Dermis blood vessel endothelial cell (primary cell): ENCODE measurements around the gene TBC1D22A. TPM values are rescaled to one million over a fixed set of nuclear protein-coding genes. Genes with fewer than 3 reads are reported as not detected.

Experiments
- DNase-seq: peaks from one replicate; pipeline ENCODE4 v3.0.0; 2010
- total RNA-seq: library from RNA; depleted of rRNA; stranded (reverse); fragments of >200 nt; gene quantifications from 2 replicates; pipeline ENCODE4 v1.2.3, GENCODE V29; 2014

The TBC1D22A gene
- total RNA-seq, 1 donor from 2014 or later = 19.4 TPM

DNA sequence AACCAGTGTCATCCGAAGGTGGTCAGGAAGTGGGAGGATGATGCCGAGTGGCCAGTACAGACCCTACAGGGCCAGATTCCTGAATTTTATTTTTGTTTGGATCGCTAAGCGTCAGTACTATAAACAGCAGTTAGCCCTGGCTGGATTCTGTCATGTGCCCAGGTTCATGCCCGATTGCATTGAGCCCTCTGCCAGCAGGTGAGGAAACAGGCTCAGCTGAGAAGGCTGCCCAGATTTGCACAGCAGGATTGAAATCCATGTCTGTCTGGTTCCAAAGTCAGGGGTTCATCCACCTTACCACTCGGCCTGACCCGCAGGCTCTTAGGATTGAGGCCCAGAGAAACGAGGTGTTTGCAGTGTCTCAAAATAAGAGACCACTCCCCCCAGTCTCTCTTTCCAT lies 9.1 kb upstream of the TBC1D22A start:
- no peak for DNase-seq

DNA sequence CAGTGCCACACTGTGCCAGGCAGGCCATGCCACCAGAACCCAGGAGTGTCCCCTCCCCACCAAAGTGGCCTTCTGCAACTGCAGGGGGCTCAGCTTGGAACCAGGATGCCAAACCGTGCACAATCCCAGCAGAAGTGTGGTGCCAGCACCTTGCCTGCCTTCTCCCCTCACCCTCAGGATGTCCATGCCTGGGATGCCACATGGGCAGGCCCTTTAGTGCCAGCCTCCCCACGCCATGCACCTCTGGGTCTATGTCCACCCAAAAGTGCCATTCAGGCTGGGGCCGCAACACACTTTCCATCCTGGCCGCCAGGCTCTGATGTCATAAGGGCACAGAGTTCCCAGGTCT lies 8.7 kb upstream of the TBC1D22A start:
- no peak for DNase-seq

DNA sequence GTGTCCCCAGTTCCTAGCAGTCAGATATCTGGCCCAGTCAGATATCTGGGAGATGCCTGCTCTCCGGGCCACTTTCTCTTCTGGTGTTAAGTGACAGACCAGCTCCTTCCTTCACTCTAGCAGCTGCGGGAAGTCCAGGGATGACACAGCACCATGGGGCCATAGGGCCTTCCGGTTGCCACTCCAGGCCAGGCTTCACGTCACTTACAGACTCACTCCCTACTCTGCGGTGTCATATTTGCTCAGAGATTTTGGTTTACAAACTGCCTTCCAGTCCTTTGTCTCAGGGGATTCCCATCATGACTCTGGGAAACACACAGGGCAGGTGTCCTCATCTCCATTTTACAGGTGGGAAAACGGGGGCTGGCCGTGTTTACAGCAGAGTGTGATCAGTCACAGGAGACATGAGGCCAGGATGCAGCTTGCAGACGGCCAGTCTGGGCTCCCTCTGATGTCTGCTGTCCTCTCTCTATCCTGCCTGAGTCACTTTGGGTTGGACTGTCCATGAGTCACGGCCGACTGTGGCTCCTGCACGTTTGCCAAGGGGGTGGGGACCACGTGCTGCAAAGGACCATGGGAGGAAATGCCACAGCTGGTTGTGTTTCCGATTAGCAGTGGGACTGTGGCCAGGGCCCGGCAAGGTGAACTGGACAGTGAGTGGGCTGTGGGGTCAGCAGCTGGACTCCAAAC lies 8.2 kb upstream of the TBC1D22A start:
- DNase-seq = peak; percentile 99

DNA sequence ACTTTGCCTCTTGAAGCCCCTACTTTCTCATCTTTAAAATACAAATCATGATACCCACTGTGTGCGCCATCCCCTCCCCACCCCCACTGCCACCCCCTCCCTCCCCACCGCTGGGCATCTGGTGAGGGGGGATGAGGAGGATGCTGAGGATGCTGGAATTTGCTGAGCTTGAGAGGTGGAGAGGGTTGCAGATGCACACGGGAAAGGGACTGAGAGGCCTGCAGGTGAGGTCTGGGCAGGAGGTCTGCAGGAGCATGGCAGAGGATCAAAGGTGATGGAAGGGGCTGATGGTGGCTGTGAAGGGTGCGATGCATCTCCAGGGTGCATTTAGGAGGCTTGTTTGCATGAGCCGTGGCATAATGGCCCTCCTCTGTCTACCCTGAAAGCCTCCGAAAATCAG lies 7.6 kb upstream of the TBC1D22A start:
- no peak for DNase-seq

DNA sequence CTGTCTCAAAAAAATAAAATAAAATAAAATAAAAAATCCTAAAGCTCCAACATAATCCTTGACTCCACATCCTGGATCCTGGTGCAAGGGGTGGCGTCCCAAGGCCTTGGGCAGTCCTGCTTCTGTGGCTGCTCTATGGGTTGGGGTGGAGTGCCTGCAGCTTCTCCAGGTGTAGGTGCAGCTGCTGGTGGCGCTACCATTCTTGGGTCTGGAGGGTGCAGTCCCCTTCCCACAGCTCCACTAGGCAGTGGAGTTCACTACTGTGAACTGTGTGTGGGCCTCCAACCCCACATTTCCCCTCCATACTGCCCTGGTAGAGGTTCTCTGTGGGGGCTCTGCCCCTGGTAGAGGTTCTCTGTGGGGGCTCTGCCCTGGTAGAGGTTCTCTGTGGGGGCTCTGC lies 6.9 kb upstream of the TBC1D22A start:
- no peak for DNase-seq

DNA sequence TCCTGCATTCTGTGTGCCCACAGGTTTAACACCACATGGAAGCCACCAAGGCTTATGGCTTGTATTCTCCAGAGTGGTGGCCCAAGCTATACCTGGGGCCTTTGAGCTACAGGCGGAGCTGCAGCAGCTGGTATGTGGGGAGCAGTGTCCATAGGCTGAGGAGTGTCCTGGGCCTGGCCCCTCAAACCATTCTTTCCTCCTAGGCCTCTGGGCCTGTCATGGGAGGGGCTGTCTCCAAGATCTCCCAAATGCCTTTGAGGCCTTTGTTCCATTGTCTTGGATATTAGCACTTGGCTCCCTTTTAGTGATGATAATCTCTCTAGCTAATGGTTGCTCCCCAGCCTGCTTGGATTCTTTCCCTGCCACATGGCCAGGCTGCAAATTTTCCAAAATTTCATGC lies 6.4 kb upstream of the TBC1D22A start:
- no peak for DNase-seq

DNA sequence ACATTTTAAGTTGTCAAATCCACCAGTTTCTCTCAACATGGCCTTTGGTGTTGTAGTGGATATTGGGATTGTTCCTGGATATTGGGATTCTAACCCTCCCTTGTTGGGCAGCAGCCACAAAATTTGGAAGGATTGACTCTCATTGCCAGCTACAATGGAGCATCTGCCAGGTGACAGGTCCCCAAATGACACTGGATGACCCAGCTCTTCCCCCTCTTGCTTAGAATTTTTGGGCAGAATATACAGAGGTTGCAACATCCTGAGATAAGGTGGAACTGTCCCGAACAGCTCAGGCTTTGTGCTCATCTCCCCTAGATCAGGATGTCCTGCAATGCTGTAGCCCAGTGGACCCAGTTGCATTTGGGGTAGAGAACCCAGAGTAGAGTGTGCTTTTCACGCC lies 5.3 kb upstream of the TBC1D22A start:
- no peak for DNase-seq

DNA sequence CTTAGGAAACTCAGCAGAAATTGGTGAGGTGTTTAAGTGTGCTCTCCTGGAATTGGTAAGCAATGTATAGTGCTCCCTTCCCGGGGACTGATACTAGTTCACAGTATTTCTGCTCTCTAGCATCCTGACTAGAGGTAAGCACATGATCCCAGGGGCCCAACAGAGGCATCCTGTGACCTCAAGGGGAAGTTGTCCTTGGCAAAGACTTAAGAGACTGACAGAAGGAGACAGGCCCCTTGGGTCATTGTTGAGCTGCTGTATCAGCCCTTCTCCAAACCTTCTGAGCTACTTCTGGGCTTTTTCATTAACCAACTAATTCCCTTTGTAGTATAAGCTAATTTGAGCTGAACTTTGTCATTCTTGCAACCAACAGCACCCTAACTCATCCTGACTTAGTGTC lies 4.3 kb upstream of the TBC1D22A start:
- DNase-seq = no peak

DNA sequence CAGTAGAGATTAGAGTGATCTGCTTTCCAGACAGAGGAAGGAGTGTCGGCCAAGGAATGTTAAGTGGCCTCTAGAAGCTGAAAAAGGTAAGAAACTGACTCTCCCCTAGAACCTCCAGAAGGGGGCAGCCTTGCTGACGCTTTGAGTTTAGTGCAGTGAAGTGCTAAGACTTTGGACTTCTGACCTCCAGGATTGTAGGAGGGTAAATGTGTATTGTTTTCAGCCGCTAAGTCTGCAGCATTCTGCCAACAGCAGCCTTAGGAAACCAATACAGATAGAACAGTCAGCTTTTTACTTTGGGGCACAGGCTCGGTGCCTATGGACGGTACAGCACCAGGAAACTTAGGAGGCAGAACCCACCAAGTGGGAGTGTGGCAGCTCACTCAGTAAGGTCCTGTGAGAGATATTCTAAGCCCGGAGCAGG lies 3.6 kb upstream of the TBC1D22A start:
- DNase-seq = peak; percentile 90

DNA sequence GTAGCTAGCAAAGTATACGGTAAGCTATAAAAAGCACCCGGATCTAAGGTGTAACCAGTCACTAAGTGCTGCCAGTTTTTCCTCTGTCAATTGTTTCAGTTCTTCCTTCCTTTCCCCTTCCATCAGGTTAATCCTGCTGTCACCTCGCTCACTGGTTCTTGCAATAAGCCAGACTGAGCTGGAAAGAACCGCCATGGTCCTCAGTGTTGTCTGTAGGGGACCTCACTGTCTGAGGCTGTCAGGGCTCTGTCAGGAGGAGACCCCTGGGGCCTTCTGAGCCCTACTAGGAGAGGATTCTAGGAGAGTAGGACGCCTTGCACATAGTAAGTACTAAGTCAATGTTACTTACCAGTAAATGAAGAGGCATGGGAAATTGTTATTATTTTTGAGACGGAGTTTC lies 1.4 kb upstream of the TBC1D22A start:
- no peak for DNase-seq

DNA sequence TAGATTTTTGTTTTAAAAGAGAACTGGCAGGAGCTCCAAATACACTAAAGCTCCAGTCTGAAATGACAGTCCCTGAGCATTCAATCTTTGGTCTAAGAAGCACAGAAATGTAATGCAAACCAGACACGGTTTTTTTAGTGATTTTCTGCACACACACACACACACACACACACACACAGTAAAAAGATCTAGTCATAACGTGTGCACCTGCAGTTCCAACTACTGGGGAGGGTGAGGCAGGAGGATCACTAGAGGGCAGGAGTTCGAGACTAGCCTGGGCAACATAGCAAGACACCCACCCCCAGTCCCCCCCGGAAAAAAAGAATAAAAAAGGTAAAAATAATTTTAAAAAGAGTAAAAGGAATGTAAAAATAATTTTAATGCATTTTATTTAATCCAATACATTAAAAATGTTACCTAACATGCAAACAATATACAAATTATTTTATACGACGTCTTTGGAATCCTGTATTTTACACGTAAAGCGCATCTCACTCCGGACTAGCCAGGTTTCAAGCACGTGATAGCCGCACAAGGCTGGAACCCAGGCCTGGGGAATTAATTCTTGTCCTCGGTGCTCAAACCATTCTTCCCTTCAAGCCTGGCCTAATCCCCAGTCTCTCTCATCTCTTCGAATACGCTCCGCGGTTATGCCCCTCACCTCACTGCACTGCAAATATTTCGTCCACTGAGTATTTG lies 762 bp upstream of the TBC1D22A start:
- no peak for DNase-seq

DNA sequence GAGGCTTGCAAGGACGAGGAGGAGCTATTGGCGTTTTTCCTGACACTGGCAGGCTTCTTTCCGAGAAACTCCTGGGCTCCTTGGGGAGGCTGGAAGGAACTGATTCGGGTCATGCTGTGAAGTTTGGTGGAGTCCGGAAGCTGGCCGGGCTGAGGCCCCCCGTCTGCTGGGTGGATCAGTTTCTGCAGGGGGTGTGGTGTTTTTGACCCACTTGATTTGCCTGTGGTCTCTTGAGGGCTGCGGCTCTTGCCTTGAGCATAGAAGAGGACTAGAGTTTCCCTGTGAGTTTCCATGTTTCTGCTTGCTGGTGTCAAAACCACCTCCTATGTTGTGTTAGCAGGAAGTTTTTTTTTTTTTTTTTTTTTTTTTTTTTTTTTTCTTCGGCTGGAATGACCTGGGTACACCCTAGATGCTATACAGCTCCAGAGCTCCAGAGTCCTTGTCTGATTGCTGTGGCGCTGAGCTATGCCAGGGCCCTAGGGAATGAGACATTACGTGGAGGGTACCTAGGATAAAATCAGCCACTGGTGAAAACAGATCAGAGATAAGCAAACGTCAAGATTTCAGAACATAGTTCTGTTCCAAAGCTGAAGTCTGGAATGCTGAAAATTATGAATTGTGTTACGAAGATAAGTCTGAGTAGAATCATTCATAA lies 728 bp downstream of the TBC1D22A start:
- peak; percentile 36 for DNase-seq

DNA sequence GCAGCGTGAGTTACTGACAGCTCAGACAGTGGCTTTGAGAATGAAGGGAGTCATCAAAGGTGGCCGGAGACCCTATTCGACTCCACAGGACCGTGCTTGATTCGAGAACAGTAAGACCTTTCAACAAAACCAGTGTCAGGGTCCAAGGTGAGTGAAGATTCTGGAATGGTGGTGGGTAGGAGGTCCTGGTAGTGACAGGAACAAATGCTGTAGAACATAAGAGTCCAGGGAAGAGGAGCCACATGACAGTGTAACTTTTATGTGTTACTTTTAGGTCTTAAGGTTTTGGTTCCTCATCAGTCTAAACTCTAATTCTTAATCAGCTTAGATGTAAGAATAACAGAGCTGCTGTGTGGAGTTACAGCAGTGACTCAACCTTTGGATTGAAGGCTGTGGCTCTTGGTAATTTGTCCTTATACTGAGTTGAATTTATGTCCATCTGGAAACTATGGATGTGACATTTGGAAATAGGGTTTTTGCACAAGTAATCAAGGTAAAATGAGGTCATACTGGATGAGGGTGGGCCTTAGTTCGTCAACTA lies 1.8 kb downstream of the TBC1D22A start:
- no peak for DNase-seq

DNA sequence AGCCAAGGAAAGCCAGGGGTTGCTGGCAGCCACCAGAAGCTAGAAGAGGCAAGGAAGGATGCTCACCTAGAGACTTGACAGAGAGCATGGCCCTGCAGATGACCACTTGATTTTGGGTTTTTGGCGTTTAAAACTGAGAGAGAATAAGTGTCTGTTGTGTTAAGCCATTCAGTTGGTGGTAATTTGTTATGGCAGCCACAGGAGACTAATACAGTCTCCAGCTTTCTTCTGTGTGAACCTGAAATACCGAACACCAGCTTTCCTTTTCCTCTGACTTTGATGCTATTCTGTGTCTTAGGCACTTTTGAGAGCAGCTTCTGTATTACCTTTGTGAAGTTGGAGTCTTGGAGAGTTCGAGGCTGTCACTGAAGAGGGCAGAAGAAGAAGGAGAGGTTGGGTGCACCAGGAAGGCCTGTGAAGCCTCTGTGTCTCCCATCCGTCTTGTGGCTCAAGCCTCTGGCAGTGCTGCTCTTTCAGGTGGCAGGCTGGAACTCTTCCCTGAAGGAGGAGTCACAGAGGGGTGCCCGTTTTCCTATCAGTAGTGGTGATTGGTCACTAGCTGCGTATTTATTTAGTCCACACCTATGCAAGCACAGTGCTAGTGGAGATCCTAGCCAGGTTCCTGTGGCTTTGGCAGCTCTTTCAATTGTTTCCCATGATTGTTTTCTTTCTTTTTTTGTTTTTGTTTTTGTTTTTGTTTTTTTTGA lies 2.5 kb downstream of the TBC1D22A start:
- DNase-seq = no peak

DNA sequence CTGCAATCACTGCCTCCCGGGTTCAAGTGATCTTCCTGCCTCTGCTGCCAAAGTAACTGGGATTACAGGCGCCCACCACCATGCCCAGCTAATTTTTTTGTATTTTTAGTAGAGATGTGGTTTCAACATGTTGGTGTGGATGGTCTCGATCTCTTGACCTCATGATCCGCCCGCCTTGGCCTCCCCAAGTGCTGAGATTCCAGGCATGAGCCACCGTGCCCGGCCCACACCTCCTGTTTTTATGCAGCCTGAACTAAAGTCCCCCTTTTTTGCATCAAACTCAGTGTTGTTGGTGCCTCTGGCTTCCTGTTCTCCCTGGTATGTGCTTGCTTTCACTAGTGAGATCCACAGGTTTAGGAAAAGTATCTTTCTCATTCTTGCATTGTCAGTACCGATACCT lies 4.2 kb downstream of the TBC1D22A start:
- DNase-seq = no peak

DNA sequence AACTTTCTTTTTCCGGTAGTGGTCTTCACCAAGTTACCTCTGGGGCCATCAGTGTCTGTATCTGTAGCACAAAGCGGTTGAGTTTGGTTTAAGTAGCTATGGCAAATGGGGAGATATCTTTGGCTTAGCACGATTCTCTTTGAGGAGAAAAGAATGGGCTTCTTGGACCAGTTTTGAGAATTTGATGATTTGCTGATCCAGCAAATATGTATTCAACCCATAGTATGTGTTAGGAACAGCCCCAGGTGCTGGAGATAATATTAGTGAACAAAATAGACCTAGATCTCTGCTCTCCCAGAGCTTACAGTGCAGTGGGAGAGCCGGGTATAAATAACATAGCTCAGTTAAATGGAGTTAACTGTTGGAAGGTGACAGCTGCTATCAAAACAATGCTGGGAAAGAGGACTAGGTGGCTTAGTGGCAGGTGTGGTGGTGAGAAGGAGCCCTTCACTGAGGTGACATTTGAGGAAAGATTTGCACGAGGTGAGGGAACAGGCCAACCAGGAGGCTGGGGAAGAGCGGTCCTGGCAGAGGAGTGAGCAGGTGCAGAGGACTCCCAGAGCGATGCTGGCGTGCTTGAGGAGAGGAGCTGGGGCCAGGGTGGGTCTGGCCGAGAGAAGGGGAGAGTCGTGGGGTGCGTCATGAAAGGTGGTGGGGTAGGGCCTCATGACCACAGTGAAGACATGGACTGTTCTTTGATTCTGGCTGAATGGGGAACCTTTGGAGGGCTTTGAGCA lies 5.0 kb downstream of the TBC1D22A start:
- no peak for DNase-seq

DNA sequence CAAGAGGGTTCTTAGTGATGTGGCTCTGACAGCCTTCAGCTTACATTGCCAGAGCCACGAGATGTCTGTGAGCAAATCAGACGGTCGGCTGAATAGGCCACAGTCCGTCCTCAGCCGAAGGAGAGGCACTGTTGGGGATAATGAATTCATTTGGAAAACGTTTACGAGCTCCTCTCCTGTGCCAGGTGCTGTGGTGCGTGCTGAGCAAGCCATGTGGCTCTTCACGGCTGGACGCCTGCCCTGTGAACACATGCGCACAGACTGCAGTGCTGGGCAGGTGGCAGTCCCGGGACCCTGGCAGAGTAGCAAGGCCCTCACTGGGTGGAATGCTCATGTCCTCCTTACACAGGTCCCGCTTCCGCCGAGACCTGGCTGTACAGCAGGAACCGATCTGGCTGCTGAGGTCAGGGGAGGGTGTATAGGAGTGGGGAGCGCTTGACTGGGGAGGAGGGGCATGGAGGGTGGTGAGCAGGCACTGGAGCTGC lies 6.8 kb downstream of the TBC1D22A start:
- no peak for DNase-seq

DNA sequence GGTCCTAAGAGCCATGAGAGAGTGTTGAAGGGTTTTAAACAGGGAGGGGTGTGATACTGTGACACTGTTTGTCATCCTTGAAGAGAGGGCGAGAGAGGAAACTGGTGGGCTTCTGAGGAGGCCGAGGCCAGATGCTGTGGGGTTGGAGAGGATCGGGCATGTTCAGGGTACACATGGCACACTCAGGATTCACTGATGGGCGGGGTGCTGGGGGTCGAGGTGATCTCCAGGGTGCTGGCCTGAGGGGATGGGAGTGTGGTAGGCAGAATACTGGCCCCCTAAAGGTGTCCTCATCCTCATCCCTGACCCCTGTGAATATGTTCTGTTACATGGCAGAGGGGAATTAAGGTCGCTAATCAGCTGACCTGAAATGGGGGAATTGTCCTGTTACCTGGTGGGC lies 7.3 kb downstream of the TBC1D22A start:
- no peak for DNase-seq

DNA sequence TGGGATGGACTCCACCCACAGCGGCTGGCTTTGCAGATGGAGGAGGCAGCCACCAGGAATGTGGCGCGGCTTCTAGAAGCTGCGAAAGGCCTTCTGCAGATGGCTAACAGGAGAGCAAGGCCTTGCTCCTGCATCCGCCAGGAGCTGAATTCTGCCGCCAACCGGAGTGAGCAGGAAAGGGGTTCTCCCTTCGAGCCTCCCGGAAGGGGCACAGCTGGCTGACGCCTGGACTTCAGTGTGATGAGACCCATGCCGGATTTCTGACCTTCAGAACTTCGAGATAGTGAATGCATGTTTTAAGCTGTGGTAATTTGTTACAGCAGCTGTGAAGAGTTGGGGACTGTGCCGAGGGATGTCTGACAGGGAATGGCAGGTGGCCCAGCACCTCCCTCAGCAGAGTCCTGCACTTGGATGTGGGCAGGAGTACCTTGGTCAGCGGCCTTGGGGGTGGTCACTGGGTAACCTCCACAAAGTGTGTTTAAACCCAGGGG lies 7.7 kb downstream of the TBC1D22A start:
- peak; percentile 46 for DNase-seq

DNA sequence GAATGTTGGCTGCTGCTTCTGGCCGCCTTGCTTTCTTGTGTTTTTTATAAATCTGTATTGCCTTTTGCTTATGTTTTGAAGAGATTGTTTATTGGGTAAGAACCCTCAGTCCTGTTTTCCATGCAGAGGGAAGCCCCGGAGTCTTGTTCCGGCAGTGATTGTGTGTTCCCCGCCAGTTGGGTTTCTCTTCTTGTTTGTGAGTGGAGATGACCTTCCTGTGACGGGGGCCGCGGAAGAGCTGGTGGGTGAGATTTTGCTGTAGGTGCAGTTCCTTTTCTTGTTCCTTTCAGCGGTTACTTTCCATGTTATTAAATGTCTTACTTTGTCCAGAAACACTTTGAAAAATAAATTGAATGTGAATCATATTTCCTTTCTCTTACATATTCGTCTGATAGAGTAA lies 8.3 kb downstream of the TBC1D22A start:
- DNase-seq = peak; percentile 65

DNA sequence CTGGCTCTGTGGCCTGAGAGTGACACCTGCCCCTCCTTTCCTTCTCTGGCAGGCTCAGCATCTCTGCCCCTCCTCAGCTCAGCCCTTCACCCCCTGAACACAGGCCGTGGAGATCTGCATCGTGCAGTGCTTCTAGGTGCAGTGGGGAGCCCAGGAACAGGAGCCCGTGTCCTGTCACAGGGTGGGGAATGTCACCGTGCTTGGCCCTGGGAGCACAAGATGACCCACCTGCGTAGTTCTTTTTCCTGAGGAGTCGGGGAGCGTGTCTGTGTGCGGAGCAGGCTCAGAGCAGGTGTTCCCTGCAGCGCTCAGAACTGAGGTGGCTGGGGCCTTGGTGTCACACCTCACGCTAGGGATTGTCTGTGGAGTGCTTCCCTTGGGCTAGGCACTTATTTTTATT lies 10.6 kb downstream of the TBC1D22A start:
- DNase-seq = no peak
